UCSD-AML1 (cell line): ENCODE measurements around the gene U2AF2.

ENCODE experiments used
- DNase-seq: peaks from one replicate; lab custom pipeline; 2025; ENCODE audit not compliant: unreplicated experiment; lab: John Stamatoyannopoulos, UW

Gene U2AF2

GRCh38 chr19:55643003-55643886 lies 11.6 kb upstream of the U2AF2 start, which contains the start of gene ZNF581:
ZNF581 (plus strand) TSS chr19:55643649; CDS start chr19:55644572, 923 bp downstream.
- peak; percentile 83 for DNase-seq

- DNase-seq, result no peak
Measured at GRCh38 chr19:55643887-55644176, 11.0 kb upstream of the U2AF2 start.

DNA sequence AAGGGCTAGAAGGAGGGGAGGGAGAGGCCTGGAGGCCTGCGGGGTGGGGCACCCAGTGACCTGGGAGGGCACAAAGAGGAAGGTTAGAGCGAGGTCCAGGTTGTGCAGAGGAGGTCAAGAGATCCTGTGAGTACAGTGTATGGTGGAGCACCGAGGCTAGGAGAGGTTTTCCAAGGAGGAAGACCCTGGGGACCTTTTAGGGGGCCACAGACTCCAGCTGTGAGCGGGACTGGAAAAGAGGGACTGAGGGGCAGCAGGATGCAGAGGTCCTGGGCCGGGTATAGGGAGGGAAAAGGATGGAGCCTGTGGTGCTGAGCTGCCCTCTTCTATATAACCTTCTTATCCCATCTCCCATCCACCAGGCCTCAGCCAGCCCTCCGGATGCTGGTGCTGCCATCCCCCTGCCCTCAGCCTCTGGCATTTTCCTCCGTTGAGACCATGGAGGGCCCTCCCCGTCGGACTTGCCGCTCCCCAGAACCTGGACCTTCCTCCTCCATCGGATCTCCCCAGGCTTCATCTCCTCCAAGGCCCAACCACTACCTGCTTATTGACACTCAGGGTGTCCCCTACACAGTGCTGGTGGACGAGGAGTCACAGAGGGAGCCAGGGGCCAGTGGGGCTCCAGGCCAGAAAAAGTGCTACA lies 10.5 kb upstream of the U2AF2 start:
- DNase-seq, result no peak

DNA sequence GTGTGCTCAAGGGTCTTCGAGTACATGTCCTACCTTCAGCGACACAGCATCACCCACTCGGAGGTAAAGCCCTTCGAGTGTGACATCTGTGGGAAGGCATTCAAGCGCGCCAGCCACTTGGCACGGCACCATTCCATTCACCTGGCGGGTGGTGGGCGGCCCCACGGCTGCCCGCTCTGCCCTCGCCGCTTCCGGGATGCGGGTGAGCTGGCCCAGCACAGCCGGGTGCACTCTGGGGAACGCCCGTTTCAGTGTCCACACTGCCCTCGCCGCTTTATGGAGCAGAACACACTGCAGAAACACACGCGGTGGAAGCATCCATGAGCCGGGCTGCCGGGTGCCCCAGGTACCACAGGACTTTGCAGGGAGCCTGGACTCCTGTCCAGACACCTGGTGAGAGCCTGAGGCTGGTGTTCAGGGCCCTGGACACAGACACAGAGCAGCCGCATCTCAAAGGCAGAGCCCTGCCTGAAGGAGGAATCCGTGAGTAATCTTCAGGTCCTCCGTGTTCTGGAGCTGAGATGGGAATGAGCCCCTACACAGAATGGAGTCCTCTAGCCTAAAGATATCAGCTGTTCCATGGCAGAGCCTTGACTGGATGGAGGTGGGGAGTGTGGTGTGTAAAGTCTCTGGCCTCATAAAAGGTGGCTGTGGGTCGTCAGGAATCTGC lies 9.9 kb upstream of the U2AF2 start:
- DNase-seq, result no peak

- no peak for DNase-seq
Measured at GRCh38 chr19:55645512-55645881, 9.3 kb upstream of the U2AF2 start.

- DNase-seq, result no peak
Measured at GRCh38 chr19:55646889-55647731, 7.7 kb upstream of the U2AF2 start.

DNA sequence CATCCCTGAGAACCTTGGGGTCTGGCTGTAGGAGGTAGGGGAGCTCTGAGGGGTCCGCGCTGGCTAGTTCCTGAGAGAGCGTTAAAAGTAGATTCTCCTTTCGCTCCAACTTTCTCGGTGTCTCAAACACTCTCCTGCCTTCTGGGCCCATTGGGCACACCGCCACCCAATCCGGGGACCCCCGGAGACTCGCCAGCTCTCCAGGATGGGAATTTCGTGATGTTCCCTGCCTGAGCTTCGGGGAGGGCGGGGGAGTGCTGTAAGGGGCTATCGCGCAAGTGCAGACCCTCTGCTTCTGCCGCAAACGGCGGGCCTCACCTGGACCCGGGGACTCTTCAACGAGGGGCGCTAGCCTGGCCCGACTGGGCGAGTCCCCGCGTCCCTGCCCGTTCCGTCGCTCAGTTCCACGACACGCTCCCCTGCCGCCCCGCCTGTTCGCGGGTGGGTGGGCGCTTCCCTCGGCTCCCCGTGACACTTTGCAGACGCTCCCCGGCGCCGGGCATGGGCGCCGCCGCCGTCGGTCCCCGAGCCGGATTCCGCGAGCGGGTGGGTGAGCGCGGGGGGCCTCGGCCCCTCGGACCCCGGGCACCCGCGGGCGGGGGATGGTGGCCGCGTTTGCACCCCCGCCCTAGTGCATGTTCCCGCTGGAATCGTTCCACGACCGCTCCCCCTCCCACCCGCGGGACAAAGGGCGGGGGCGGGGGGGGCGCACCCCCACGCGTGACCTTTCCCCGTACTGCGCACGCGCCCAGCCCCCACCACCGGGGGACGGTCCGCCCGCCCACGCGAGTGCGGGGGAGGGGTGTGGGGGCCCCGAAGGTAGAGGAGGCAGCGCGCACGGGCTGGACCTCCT lies 6.9 kb upstream of the U2AF2 start, which contains the start of gene CCDC106:
Gene CCDC106 (plus strand): TSS at position 481 of the 853 bp plus-strand sequence. CDS start 835 bp downstream, outside the sequence.
- peak; percentile 86 for DNase-seq

DNA sequence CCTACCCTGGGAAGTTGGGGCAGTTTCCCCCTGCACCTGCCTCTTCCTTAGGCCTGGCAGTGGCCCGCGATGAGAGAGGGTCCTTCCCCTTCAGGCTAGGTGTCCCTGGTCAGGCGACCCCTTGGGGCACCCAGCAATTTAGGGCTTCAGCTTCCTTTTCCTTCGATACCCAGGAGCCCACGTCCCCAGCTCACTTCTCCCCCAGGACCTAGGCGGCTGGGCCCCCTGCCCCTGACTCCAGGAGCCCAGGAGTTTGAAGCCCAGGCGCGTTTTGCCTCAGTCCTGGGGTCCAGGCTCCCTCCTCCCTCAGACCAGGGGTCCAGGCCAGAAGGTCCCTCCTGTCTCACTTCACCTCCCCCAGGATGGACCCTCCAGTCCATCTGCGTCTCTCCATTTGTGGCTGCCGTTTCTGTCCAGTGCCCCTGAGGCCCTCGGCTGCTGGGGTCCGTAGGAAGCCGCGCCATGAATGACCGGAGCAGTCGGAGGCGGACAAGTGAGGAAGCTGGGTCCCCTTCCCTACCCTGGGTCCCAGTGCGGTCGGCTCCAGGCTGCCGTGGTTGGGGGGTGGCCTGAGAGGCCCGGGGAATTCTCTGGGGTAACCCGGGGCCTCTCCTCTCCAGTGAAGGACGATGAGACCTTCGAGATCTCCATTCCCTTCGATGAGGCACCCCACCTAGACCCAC lies 6.1 kb upstream of the U2AF2 start:
- DNase-seq, result no peak

DNA sequence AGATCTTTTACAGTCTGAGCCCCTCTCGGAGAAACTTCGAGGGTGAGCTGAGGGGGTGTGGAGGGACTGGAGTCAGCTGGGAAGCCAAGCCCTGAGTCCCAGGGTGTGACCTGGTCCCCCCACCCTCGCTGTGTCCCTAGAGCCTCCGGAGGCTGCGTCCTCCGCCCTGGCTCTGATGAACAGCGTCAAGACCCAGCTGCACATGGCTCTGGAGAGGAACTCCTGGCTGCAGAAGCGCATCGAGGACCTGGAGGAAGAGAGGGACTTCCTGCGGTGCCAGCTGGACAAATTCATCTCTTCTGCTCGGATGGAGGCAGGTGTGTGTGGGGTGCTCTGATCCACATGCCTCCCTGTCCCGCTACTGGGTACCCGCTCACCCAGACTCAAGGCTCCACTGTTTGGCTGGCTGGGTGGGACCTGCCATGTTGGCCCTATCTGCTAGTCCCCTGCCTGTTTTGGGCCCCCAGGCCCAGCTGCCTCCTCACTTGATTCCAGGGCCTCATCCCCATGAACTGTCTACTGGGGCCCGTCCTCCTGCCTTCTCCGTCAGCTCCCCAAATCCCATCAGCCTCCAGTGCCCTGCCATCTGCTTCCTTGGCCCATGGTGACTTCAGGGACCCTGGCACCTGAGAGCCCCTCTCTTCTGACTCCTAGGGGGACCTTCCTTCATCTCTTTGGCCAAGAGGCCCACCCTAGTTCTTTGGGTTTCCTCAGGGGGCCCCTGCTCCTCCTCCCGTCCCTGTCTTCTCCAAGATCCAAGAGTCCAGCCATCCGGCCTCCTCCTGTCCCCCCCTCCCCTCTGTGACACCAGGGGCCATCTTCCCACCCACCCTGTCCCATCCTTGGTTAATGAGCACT lies 5.3 kb upstream of the U2AF2 start:
- DNase-seq, result no peak

GRCh38 chr19:55650126-55650557 lies 4.7 kb upstream of the U2AF2 start:
- no peak for DNase-seq

DNA sequence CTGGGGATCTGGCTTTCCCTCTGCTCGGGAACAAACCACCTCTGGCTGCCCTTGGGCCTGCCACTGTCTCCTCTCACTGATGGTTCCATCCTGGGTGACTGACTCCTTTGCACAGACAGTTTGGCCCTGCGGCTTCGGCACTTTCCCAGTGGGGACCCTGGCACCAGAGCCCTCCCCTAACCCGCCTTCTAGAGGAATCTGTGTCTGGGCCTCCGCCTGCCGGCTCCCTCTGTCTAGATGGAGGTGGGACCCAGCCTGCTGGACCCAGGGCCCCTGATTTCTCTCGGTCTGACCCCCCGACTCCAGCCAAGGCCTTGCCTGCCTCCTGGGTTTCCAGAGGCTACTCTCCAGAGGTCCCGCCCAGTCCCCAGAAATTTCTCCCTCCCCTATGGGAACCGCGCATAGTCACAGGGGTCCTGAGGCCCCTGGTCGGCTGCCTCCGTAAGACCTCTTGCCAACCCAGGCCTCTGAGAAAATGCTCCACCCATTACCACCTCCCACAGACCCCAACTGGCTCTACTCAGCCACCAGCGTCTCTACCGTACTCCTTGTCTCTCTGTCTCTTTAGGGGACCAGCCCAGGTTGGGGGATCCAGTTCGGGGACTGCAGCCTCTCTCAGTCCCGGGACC lies 4.1 kb upstream of the U2AF2 start:
- DNase-seq, result no peak

DNA sequence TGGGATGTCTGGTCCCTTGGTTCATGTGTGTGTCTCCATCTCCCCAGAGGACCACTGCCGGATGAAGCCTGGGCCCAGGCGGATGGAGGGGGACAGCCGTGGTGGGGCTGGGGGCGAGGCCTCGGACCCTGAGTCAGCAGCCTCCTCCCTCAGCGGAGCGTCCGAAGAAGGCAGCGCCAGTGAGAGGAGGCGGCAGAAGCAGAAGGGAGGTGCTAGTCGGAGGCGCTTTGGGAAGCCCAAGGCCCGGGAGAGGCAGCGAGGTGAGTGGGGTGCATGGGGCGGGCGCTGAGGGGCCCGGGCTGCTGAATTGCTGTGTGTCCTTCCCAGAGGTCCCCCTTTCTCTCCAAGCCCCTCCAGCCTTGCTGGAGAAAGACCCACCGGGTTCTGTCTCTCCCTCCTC lies 3.6 kb upstream of the U2AF2 start:
- no peak for DNase-seq

GRCh38 chr19:55652311-55653128 lies 2.3 kb upstream of the U2AF2 start:
- DNase-seq, result no peak

GRCh38 chr19:55653651-55654322 lies 1.0 kb upstream of the U2AF2 start:
- DNase-seq, result peak; percentile 99

DNA sequence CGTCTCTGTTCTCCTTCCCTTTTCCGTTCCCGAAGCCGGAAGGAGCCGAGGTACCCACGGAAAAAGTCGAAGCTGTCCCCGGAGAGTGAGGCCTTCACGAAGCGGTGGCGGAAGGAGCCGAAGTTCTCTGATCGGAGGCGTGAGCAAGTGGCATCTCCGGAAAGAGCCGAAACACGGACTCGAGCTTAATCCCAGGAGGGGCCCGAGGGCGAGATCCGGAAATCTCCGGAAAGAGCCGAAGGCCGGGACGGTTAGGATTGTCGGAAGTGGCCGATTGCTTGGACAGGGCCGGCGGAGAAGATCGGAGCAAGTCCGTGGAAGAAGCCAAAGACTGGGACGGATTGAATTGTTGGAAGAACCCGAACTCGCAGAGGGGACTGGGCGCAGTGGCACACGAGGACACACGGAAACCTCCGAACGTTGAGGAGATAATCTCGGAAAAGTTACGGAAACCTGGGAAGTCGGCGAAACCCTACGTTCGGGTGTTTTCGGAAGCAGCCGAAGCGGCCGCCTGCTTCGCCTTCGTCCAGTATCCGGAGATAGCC lies 440 bp upstream of the U2AF2 start:
- peak; percentile 99 for DNase-seq

GRCh38 chr19:55655648-55656040 lies 809 bp downstream of the U2AF2 start:
- no peak for DNase-seq
